Glutamatergic neuron (in vitro differentiated cells): ENCODE results near the gene AANAT. TPM values are rescaled to one million over a fixed set of nuclear protein-coding genes. Genes with fewer than 3 reads are reported as not detected.

Source experiments
- DNase-seq: peaks from one replicate; pipeline ENCODE4 v3.0.0; 2022
- H3K27ac Mint-ChIP-seq: one replicate; pipeline ENCODE4 v1.8.0; 2020; ENCODE audit warnings: mild to moderate bottlenecking, mixed read lengths, inconsistent platforms; ENCODE audit not compliant: unreplicated experiment
- H3K27me3 Mint-ChIP-seq: one replicate; pipeline ENCODE4 v1.8.0; 2020; ENCODE audit warnings: mild to moderate bottlenecking, moderate library complexity, mixed read lengths, inconsistent platforms; ENCODE audit not compliant: unreplicated experiment
- H3K36me3 Mint-ChIP-seq: one replicate; pipeline ENCODE4 v1.8.0; 2020; ENCODE audit warnings: mild to moderate bottlenecking, mixed read lengths, inconsistent platforms; ENCODE audit not compliant: unreplicated experiment
- H3K4me1 Mint-ChIP-seq: one replicate; pipeline ENCODE4 v1.8.0; 2020; ENCODE audit warnings: mild to moderate bottlenecking, low read depth, mixed read lengths, inconsistent platforms; ENCODE audit not compliant: unreplicated experiment
- H3K4me3 Mint-ChIP-seq: one replicate; pipeline ENCODE4 v1.8.0; 2020; ENCODE audit warnings: mild to moderate bottlenecking, mixed read lengths, inconsistent platforms; ENCODE audit not compliant: unreplicated experiment
- H3K9me3 Mint-ChIP-seq: one replicate; pipeline ENCODE4 v1.8.0; 2020; ENCODE audit warnings: mild to moderate bottlenecking, moderate library complexity, mixed read lengths, inconsistent platforms; ENCODE audit not compliant: unreplicated experiment
- total RNA-seq: library from RNA; stranded (reverse); fragmentation: NEBNext Ultra II Directional; extraction: Animal tissue kit (Norgen Biotek cat#: 25700); gene quantifications from one replicate; pipeline ENCODE4 v1.2.1, GENCODE V29; 2021; ENCODE audit not compliant: unreplicated experiment
- TF ChIP-seq, protein P1 (sequence below): fragments of 200-600 bp; sonication (generic); IDR thresholded peaks from one replicate; pipeline ENCODE4 v1.5.0; 2021; ENCODE audit not compliant: partially characterized antibody, unreplicated experiment

Gene AANAT
- total RNA-seq, 1 donor from 2014 or later, result 0.39 TPM

DNA sequence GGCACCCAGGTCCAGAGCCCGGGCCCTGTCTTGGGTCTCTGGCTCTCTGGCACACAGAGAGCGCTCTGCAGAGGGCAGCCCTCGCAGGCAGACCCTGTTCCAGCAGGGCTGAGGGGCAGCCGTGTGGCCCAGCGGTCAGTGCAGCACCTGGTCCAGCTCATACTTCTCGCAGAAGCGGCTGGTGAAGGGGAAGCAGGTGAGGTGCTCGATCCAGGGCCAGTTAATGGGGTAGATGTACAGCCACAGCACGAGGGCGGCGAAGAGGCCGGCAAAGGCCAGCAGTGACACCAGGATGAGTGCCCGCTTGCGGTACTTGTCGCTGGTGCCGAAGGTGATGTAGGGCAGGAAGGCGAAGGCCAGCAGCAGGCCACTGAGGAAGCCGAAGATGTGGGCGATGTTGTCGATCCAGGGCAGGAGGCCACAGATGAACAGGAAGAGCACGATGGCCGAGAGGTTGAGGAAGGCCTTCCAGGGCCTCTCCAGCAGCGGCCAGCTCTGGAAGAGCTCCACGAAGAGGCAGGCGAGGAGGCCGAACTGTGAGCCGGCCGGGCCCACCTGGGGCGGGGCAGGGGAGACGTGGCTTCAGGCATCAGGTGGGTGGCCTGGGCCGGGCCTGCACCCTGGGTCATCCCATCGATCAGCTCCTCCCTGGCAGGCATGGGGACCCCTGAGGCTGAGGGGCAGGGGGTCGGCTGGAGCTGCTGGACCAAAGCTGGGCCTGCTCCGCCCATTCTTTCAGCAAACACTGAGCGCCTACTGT lies 4.3 kb downstream of the AANAT start:
- TF ChIP-seq, protein P1, sequence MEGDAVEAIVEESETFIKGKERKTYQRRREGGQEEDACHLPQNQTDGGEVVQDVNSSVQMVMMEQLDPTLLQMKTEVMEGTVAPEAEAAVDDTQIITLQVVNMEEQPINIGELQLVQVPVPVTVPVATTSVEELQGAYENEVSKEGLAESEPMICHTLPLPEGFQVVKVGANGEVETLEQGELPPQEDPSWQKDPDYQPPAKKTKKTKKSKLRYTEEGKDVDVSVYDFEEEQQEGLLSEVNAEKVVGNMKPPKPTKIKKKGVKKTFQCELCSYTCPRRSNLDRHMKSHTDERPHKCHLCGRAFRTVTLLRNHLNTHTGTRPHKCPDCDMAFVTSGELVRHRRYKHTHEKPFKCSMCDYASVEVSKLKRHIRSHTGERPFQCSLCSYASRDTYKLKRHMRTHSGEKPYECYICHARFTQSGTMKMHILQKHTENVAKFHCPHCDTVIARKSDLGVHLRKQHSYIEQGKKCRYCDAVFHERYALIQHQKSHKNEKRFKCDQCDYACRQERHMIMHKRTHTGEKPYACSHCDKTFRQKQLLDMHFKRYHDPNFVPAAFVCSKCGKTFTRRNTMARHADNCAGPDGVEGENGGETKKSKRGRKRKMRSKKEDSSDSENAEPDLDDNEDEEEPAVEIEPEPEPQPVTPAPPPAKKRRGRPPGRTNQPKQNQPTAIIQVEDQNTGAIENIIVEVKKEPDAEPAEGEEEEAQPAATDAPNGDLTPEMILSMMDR, result no peak
- H3K9me3 Mint-ChIP-seq, result no peaks in the 10 kb centered on the region
- H3K4me1 Mint-ChIP-seq, result peaks cover 3% of the 10 kb centered on the region
- H3K27ac Mint-ChIP-seq, result peak overlapping the region; percentile 55
- H3K4me3 Mint-ChIP-seq, result no peak overlapping the region
- H3K27me3 Mint-ChIP-seq, result peaks cover 5% of the 10 kb centered on the region
- no peak for DNase-seq
- no peaks in the 10 kb centered on the region for H3K36me3 Mint-ChIP-seq

DNA sequence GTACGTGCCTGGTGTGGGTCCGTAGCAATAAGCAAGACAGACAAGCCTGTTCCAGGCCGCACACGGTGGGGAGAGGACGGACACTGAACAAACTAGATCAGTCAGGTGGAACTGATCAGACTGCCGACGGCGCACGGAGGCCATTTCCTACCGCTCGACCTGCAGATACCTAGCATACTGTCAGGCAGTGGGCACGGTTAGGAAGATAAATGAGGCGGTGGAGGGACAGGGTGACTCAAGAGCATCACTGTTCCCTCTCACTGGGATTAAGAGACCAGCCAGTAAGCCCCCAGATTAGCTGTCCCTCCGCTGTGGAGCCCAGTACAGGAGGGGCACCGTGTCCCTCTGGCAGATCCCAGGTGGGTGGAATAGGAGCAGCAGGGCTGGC lies 4.8 kb downstream of the AANAT start:
- Mint-ChIP-seq H3K4me1 (no peaks in the 10 kb centered on the region), H3K27me3 (peaks cover 5% of the 10 kb centered on the region), H3K27ac (no peak overlapping the region), H3K4me3 (no peak overlapping the region), H3K36me3 (no peaks in the 10 kb centered on the region), H3K9me3 (no peaks in the 10 kb centered on the region)
- TF ChIP-seq, protein P1, result no peak
- DNase-seq, result no peak

DNA sequence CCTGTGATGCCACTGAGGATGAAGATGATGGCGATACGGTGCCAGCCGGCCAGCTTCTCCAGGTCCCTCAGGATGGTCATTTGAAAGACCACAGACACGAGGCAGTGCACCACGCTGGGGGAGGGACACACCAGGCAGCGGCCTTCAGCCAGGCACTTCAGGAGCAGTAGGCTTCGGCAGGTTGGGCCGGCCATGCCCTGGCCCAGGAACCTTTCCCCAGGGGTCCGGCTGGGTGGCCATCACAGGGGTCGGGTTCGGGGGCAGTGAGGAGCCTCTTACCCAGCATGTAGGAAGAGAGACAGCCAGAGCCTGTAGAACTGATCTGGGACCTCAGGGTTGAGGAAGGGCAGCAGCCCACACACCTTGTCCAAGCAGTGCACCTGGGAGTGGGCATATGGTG lies 5.3 kb downstream of the AANAT start:
- DNase-seq, result no peak
- no peak overlapping the region for H3K4me3 Mint-ChIP-seq
- no peaks in the 10 kb centered on the region for H3K9me3 Mint-ChIP-seq
- H3K4me1 Mint-ChIP-seq, result no peaks in the 10 kb centered on the region
- peaks cover 5% of the 10 kb centered on the region for H3K27me3 Mint-ChIP-seq
- TF ChIP-seq, protein P1, result no peak
- no peak overlapping the region for H3K27ac Mint-ChIP-seq
- no peaks in the 10 kb centered on the region for H3K36me3 Mint-ChIP-seq

DNA sequence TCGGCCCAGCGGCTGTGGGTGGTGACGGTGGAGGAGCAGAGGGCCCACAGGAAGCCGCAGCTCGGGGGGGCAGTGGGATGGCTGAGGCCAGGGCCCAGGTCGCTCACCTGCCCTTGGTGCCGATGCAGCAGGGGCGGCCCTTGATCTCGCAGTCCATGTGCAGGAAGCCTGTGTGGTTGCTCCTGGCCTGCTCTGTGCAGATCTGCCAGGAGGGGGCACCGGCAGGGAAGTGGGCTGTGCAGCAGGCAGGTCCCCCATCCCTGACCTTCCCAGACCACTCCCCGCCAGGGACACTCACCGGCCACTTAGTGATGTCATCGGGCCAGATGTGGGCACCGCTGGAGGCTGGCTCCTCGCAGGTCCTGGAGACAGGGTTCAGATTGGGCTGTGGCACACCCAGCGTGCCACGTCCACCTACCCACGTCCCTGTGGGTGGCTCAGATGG lies 6.2 kb downstream of the AANAT start:
- Mint-ChIP-seq H3K4me3 (no peak overlapping the region), H3K36me3 (no peaks in the 10 kb centered on the region), H3K9me3 (no peaks in the 10 kb centered on the region), H3K4me1 (no peaks in the 10 kb centered on the region), H3K27me3 (peaks cover 5% of the 10 kb centered on the region), H3K27ac (no peak overlapping the region)
- TF ChIP-seq, protein P1, result peak; percentile 39
- DNase-seq, result peak; percentile 76

DNA sequence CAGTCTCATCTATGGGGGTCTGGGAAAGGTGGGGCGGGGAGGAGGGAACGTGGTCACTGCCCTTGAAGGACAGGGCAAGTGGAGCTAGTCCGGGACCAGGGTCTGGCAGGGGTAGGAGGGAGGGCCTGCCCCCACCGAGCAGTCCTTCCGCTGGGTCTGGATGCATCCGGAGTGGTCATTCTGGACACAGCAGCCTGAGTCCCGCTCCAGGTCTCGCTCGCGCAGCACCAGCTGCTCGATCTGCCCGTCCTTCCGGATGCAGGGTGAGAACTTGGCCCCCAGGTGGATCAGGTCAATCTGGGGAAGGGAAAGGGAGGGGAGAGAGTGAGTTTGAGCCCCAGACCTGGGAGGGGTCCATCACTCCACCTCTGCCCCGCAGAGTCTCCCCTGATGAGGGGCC lies 6.8 kb downstream of the AANAT start:
- H3K27ac Mint-ChIP-seq, result no peak overlapping the region
- TF ChIP-seq, protein P1, result no peak
- H3K4me3 Mint-ChIP-seq, result no peak overlapping the region
- no peaks in the 10 kb centered on the region for H3K4me1 Mint-ChIP-seq
- peaks cover 5% of the 10 kb centered on the region for H3K27me3 Mint-ChIP-seq
- no peaks in the 10 kb centered on the region for H3K36me3 Mint-ChIP-seq
- no peak for DNase-seq
- no peaks in the 10 kb centered on the region for H3K9me3 Mint-ChIP-seq
